Ishikawa (cell line): ENCODE data around the gene ABCG5.

Experiments
- EGR1 ChIP-seq: IDR thresholded peaks from 2 replicates; pipeline ENCODE4 v1.6.1; 2012
- EP300 ChIP-seq: IDR thresholded peaks from 2 replicates; pipeline ENCODE4 v1.6.1; 2012; ENCODE audit warnings: borderline replicate concordance
- RAD21 ChIP-seq: IDR thresholded peaks from 2 replicates; pipeline ENCODE4 v1.6.1; 2012; ENCODE audit warnings: low read depth
- TAF1 ChIP-seq: IDR thresholded peaks from 2 replicates; pipeline ENCODE4 v1.6.1; 2012; ENCODE audit warnings: low read depth, mild to moderate bottlenecking
- TCF12 ChIP-seq: IDR thresholded peaks from 2 replicates; pipeline ENCODE4 v1.6.1; 2012; ENCODE audit warnings: low read depth
- TEAD4 ChIP-seq: IDR thresholded peaks from 2 replicates; pipeline ENCODE4 v1.6.1; 2012
- ZBTB7A ChIP-seq: IDR thresholded peaks from 2 replicates; pipeline ENCODE4 v1.6.1; 2012; ENCODE audit warnings: low read depth
- TF ChIP-seq, protein P1 (sequence below): IDR thresholded peaks from 2 replicates; pipeline ENCODE4 v1.6.1; 2012
- TF ChIP-seq, protein P2 (sequence below): IDR thresholded peaks from 2 replicates; pipeline ENCODE4 v1.6.1; 2012; ENCODE audit warnings: low read depth, mild to moderate bottlenecking
- TF ChIP-seq, protein P3 (sequence below): IDR thresholded peaks from 2 replicates; pipeline ENCODE4 v1.6.1; 2012

DNA sequence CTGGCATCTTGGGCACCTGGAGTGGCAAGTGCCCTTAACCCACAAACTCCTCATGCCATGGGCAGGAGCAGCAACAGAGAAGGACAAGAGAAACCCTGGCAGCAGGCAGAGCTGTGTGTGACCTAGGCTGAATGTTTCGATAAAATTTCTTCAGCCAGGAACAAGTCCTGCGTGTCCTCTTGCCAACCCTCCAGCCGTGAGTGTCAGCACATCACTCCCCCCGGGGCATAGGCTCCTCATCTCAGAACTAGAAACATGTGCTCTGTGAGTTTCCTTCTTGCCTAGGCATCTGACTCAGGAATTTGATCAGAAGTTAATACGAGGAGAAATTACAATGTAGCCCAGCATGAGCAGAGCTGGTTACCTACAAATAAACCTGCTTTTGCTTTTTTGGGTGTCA, 2.3 kb upstream of the ABCG5 start:
- TF ChIP-seq TAF1 (no peak), EP300 (no peak), EGR1 (no peak), ZBTB7A (no peak), TCF12 (no peak), TEAD4 (no peak), RAD21 (no peak)
- TF ChIP-seq, protein P1, sequence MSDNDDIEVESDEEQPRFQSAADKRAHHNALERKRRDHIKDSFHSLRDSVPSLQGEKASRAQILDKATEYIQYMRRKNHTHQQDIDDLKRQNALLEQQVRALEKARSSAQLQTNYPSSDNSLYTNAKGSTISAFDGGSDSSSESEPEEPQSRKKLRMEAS, result no peak
- TF ChIP-seq, protein P2, sequence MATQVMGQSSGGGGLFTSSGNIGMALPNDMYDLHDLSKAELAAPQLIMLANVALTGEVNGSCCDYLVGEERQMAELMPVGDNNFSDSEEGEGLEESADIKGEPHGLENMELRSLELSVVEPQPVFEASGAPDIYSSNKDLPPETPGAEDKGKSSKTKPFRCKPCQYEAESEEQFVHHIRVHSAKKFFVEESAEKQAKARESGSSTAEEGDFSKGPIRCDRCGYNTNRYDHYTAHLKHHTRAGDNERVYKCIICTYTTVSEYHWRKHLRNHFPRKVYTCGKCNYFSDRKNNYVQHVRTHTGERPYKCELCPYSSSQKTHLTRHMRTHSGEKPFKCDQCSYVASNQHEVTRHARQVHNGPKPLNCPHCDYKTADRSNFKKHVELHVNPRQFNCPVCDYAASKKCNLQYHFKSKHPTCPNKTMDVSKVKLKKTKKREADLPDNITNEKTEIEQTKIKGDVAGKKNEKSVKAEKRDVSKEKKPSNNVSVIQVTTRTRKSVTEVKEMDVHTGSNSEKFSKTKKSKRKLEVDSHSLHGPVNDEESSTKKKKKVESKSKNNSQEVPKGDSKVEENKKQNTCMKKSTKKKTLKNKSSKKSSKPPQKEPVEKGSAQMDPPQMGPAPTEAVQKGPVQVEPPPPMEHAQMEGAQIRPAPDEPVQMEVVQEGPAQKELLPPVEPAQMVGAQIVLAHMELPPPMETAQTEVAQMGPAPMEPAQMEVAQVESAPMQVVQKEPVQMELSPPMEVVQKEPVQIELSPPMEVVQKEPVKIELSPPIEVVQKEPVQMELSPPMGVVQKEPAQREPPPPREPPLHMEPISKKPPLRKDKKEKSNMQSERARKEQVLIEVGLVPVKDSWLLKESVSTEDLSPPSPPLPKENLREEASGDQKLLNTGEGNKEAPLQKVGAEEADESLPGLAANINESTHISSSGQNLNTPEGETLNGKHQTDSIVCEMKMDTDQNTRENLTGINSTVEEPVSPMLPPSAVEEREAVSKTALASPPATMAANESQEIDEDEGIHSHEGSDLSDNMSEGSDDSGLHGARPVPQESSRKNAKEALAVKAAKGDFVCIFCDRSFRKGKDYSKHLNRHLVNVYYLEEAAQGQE, result no peak
- TF ChIP-seq, protein P3, sequence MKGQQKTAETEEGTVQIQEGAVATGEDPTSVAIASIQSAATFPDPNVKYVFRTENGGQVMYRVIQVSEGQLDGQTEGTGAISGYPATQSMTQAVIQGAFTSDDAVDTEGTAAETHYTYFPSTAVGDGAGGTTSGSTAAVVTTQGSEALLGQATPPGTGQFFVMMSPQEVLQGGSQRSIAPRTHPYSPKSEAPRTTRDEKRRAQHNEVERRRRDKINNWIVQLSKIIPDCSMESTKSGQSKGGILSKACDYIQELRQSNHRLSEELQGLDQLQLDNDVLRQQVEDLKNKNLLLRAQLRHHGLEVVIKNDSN, result no peak
